LNCaP clone FGC (cell line): ENCODE results near the gene PSMB11.

Experiments
- DNase-seq: peaks from one replicate; pipeline ENCODE4 v3.0.0-alpha.2; 2011; ENCODE audit warnings: low read depth
- H3K4me3 ChIP-seq: 2 replicates; pipeline ENCODE4 v1.5.1; 2011; ENCODE audit warnings: mild to moderate bottlenecking, low read depth, low read length, control low read depth
- CTCF ChIP-seq: IDR thresholded peaks from 2 replicates; pipeline ENCODE4 v1.5.1; 2012; ENCODE audit warnings: mild to moderate bottlenecking; ENCODE audit not compliant: control insufficient read depth, insufficient read depth; ENCODE audit errors: extremely low read depth

The PSMB11 gene

GRCh38 chr14:23043754-23044153 lies 1.7 kb downstream of the PSMB11 start:
- no peak overlapping the region for H3K4me3 ChIP-seq
- no peak for TF ChIP-seq CTCF
- no peak for DNase-seq

GRCh38 chr14:23044840-23045239 lies 2.8 kb downstream of the PSMB11 start:
- no peak for TF ChIP-seq CTCF
- DNase-seq, result no peak
- no peak overlapping the region for H3K4me3 ChIP-seq

GRCh38 chr14:23045419-23046357 lies 3.7 kb downstream of the PSMB11 start:
- no peak overlapping the region for H3K4me3 ChIP-seq
- no peak for DNase-seq
- TF ChIP-seq CTCF, result no peak

- DNase-seq, result no peak
- no peak for TF ChIP-seq CTCF
- H3K4me3 ChIP-seq, result no peak overlapping the region
Measured at GRCh38 chr14:23047034-23047634, 5.1 kb downstream of the PSMB11 start.

GRCh38 chr14:23047751-23048693 lies 6.0 kb downstream of the PSMB11 start:
- no peak overlapping the region for H3K4me3 ChIP-seq
- no peak for DNase-seq
- no peak for TF ChIP-seq CTCF

GRCh38 chr14:23049011-23049410 lies 7.0 kb downstream of the PSMB11 start:
- no peak for TF ChIP-seq CTCF
- no peak overlapping the region for H3K4me3 ChIP-seq
- DNase-seq, result no peak
